Myocyte (in vitro differentiated cells): ENCODE data around the gene KCNJ3. TPM values are rescaled to one million over a fixed set of nuclear protein-coding genes. Genes with fewer than 3 reads are reported as not detected.
"Not testable (repeated sequence)": the region's sequence is repeated elsewhere in the genome, so short reads cannot be mapped to it uniquely, and the experiment has no call there.

Experiments
- DNase-seq: peaks from one replicate; pipeline ENCODE4 v3.0.0-alpha.2; 2012; ENCODE audit warnings: low read depth
- total RNA-seq: library from RNA; depleted of rRNA; stranded (reverse); fragments of >200 nt; gene quantifications from 2 replicates; pipeline ENCODE4 v1.2.3, GENCODE V29; 2014

KCNJ3 gene
- total RNA-seq, 1 donor from 2014 or later, result not detected

- no peak for DNase-seq
Measured at GRCh38 chr2:154837035-154837434, 138.5 kb downstream of the KCNJ3 start.

- DNase-seq, result no peak
Measured at GRCh38 chr2:154844513-154844912, 146.0 kb downstream of the KCNJ3 start.

GRCh38 chr2:154846842-154847241 lies 148.3 kb downstream of the KCNJ3 start:
- DNase-seq, result no peak

GRCh38 chr2:154849482-154849881 lies 151.0 kb downstream of the KCNJ3 start:
- DNase-seq, result no peak

GRCh38 chr2:154850532-154850931 lies 152.0 kb downstream of the KCNJ3 start:
- DNase-seq, result no peak

GRCh38 chr2:154855138-154855537 lies 156.6 kb downstream of the KCNJ3 start:
- DNase-seq, result no peak

GRCh38 chr2:154867151-154867550 lies 168.7 kb downstream of the KCNJ3 start:
- DNase-seq, result not testable (repeated sequence)

- no peak for DNase-seq
Measured at GRCh38 chr2:154875999-154876398, 177.5 kb downstream of the KCNJ3 start.

GRCh38 chr2:154882725-154883124 lies 184.2 kb downstream of the KCNJ3 start:
- DNase-seq, result no peak

- no peak for DNase-seq
Measured at GRCh38 chr2:154886316-154886715, 187.8 kb downstream of the KCNJ3 start.

- no peak for DNase-seq
Measured at GRCh38 chr2:154898269-154898668, 199.8 kb downstream of the KCNJ3 start.

GRCh38 chr2:154901063-154901462 lies 202.6 kb downstream of the KCNJ3 start:
- DNase-seq, result no peak
